ENCODE data around the gene PPIL6. TPM values are rescaled to one million over a fixed set of nuclear protein-coding genes. Genes with fewer than 3 reads are reported as not detected.

The PPIL6 gene
- total RNA-seq, 2 donors from 2014 or later = 6.9 to 9.1 TPM

- Histone ChIP-seq H3K36me3 (peaks cover 50% of the 10 kb centered on the region), H3K4me3 (no peak overlapping the region), H3K9me3 (peaks cover 0 to 12% of the 10 kb centered on the region in 2 donors), H3K27ac (no peak overlapping the region), H3K4me1 (peaks cover 0 to 9% of the 10 kb centered on the region in 2 donors), H3K27me3 (no peaks in the 10 kb centered on the region)
- DNase-seq (ENCODE audit: low spot score) = no peak
- no peak for TF ChIP-seq CTCF (IDR thresholded peaks at IDR 0.05)
These were observed 79.6 kb downstream of the PPIL6 start for GRCh38 chr6:109360791-109361190.

- DNase-seq (ENCODE audit: low spot score) = no peak
- TF ChIP-seq CTCF (IDR thresholded peaks at IDR 0.05) = no peak
- Histone ChIP-seq H3K27ac (no peak overlapping the region), H3K9me3 (peaks cover 0 to 12% of the 10 kb centered on the region in 2 donors), H3K36me3 (peaks cover 52% of the 10 kb centered on the region), H3K4me1 (peaks cover 0 to 9% of the 10 kb centered on the region in 2 donors), H3K4me3 (no peak overlapping the region), H3K27me3 (no peaks in the 10 kb centered on the region)
These were observed 80.1 kb downstream of the PPIL6 start for GRCh38 chr6:109360281-109360680.

- Histone ChIP-seq H3K27ac (no peak overlapping the region), H3K9me3 (peaks cover 0 to 12% of the 10 kb centered on the region in 2 donors), H3K36me3 (peaks cover 43% of the 10 kb centered on the region), H3K4me3 (no peak overlapping the region), H3K27me3 (no peaks in the 10 kb centered on the region), H3K4me1 (peaks cover 0 to 9% of the 10 kb centered on the region in 2 donors)
- no peak for DNase-seq (ENCODE audit: low spot score)
- TF ChIP-seq CTCF (IDR thresholded peaks at IDR 0.05) = no peak
These were observed 81.2 kb downstream of the PPIL6 start for GRCh38 chr6:109359248-109359647.

GRCh38 chr6:109358204-109358603 lies 82.2 kb downstream of the PPIL6 start:
- Histone ChIP-seq H3K36me3 (peaks cover 37% of the 10 kb centered on the region), H3K27me3 (no peaks in the 10 kb centered on the region), H3K4me1 (peaks cover 0 to 9% of the 10 kb centered on the region in 2 donors), H3K4me3 (no peak overlapping the region), H3K27ac (no peak overlapping the region), H3K9me3 (peaks cover 0 to 12% of the 10 kb centered on the region in 2 donors)
- no peak for TF ChIP-seq CTCF (IDR thresholded peaks at IDR 0.05)
- no peak for DNase-seq (ENCODE audit: low spot score)

- no peak for DNase-seq (ENCODE audit: low spot score)
- Histone ChIP-seq H3K9me3 (peaks cover 0 to 12% of the 10 kb centered on the region in 2 donors), H3K36me3 (peaks cover 25% of the 10 kb centered on the region), H3K4me3 (no peak overlapping the region), H3K27ac (no peak overlapping the region), H3K4me1 (peaks cover 2 to 9% of the 10 kb centered on the region in 2 donors), H3K27me3 (no peaks in the 10 kb centered on the region)
- no peak for TF ChIP-seq CTCF (IDR thresholded peaks at IDR 0.05)
These were observed 84.2 kb downstream of the PPIL6 start for GRCh38 chr6:109356237-109356636.
